ENCODE measurements around the gene FHIT. TPM values are rescaled to one million over a fixed set of nuclear protein-coding genes. Genes with fewer than 3 reads are reported as not detected.
"Not testable (repeated sequence)": the region's sequence is repeated elsewhere in the genome, so short reads cannot be mapped to it uniquely, and the experiment has no call there.

The FHIT gene
- total RNA-seq, 1 donor from 2014 or later: 20.2 TPM

- H3K4me3 Mint-ChIP-seq (ENCODE audit: unreplicated experiment): no peak overlapping the region
- peaks cover 2% of the 10 kb centered on the region for H3K27me3 Mint-ChIP-seq (ENCODE audit: unreplicated experiment)
- DNase-seq (ENCODE audit: low spot score): no peak
- peaks cover 10% of the 10 kb centered on the region for H3K4me1 Mint-ChIP-seq (ENCODE audit: unreplicated experiment)
- TF ChIP-seq, protein P1, sequence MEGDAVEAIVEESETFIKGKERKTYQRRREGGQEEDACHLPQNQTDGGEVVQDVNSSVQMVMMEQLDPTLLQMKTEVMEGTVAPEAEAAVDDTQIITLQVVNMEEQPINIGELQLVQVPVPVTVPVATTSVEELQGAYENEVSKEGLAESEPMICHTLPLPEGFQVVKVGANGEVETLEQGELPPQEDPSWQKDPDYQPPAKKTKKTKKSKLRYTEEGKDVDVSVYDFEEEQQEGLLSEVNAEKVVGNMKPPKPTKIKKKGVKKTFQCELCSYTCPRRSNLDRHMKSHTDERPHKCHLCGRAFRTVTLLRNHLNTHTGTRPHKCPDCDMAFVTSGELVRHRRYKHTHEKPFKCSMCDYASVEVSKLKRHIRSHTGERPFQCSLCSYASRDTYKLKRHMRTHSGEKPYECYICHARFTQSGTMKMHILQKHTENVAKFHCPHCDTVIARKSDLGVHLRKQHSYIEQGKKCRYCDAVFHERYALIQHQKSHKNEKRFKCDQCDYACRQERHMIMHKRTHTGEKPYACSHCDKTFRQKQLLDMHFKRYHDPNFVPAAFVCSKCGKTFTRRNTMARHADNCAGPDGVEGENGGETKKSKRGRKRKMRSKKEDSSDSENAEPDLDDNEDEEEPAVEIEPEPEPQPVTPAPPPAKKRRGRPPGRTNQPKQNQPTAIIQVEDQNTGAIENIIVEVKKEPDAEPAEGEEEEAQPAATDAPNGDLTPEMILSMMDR (IDR thresholded peaks at IDR 0.05; ENCODE audit: unreplicated experiment): no peak
- no peaks in the 10 kb centered on the region for H3K9me3 Mint-ChIP-seq (ENCODE audit: unreplicated experiment)
- no peaks in the 10 kb centered on the region for H3K36me3 Mint-ChIP-seq (ENCODE audit: low read depth, unreplicated experiment)
- H3K27ac Mint-ChIP-seq (ENCODE audit: unreplicated experiment): no peak overlapping the region
These were observed 1314.1 kb downstream of the FHIT start for GRCh38 chr3:59937201-59937600.

- no peak overlapping the region for H3K27ac Mint-ChIP-seq (ENCODE audit: unreplicated experiment)
These were observed 1314.8 kb downstream of the FHIT start for GRCh38 chr3:59936472-59936871.

DNA sequence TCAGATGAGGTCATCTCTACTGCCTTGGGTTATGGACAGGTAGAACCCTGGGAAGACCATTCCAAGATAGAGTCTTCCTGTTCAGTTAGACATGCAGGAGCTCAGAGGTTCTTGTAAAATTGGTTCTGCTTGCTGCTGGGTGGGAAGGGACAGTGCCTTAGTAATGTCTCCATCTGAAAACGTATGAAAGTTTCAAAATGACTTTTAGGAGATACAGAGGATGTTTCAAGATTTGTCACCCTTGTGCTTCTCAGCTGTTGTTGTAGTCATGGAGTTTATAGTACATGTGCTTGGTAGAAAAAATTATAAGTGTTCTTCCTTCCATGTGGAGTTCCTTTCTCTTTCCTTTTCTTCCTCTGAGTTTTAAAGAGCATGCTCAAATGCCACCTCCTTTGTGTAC is 1316.2 kb downstream of the FHIT start:
- H3K4me3 Mint-ChIP-seq (ENCODE audit: unreplicated experiment): no peak overlapping the region
- no peaks in the 10 kb centered on the region for H3K9me3 Mint-ChIP-seq (ENCODE audit: unreplicated experiment)
- no peaks in the 10 kb centered on the region for H3K36me3 Mint-ChIP-seq (ENCODE audit: low read depth, unreplicated experiment)
- TF ChIP-seq, protein P1 (IDR thresholded peaks at IDR 0.05; ENCODE audit: unreplicated experiment): no peak
- peaks cover 2% of the 10 kb centered on the region for H3K27me3 Mint-ChIP-seq (ENCODE audit: unreplicated experiment)
- no peak for DNase-seq (ENCODE audit: low spot score)
- H3K4me1 Mint-ChIP-seq (ENCODE audit: unreplicated experiment): peaks cover 11% of the 10 kb centered on the region
- no peak overlapping the region for H3K27ac Mint-ChIP-seq (ENCODE audit: unreplicated experiment)

More at GRCh38 chr3:59936472-59936871, 1314.8 kb downstream of the FHIT start:
- H3K9me3 Mint-ChIP-seq (ENCODE audit: unreplicated experiment): no peaks in the 10 kb centered on the region
- H3K36me3 Mint-ChIP-seq (ENCODE audit: low read depth, unreplicated experiment): no peaks in the 10 kb centered on the region
- no peak for DNase-seq (ENCODE audit: low spot score)
- TF ChIP-seq, protein P1 (IDR thresholded peaks at IDR 0.05; ENCODE audit: unreplicated experiment): no peak
- peaks cover 11% of the 10 kb centered on the region for H3K4me1 Mint-ChIP-seq (ENCODE audit: unreplicated experiment)
- no peak overlapping the region for H3K4me3 Mint-ChIP-seq (ENCODE audit: unreplicated experiment)
- H3K27me3 Mint-ChIP-seq (ENCODE audit: unreplicated experiment): peaks cover 2% of the 10 kb centered on the region

GRCh38 chr3:59934560-59934959 is 1316.7 kb downstream of the FHIT start:
- H3K27me3 Mint-ChIP-seq (ENCODE audit: unreplicated experiment); H3K27ac Mint-ChIP-seq (ENCODE audit: unreplicated experiment); H3K9me3 Mint-ChIP-seq (ENCODE audit: unreplicated experiment): not testable (repeated sequence)

DNA sequence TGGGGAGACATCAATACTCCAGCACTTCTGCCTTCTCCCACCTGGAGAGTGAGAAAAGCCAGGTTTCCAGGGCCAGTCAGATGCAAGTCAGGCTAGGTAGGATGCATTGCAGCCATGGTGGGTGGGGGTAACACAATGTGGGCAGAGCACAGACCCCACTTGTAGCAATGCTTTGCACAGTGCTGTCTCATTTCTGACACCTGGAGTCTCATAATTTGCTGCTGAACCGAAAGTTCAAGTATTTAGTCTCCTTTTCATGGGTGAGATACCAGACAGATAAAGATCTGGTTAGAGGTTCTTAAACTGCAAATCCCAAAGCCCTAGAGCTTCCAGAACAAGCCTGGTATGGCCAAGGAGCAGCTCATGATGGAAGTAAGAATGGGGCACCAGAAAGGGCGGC is 1321.1 kb downstream of the FHIT start:
- Mint-ChIP-seq H3K4me1 (ENCODE audit: unreplicated experiment) (peaks cover 11% of the 10 kb centered on the region), H3K9me3 (ENCODE audit: unreplicated experiment) (no peaks in the 10 kb centered on the region), H3K27ac (ENCODE audit: unreplicated experiment) (no peak overlapping the region), H3K27me3 (ENCODE audit: unreplicated experiment) (no peaks in the 10 kb centered on the region), H3K36me3 (ENCODE audit: low read depth, unreplicated experiment) (no peaks in the 10 kb centered on the region), H3K4me3 (ENCODE audit: unreplicated experiment) (no peak overlapping the region)
- TF ChIP-seq, protein P1 (IDR thresholded peaks at IDR 0.05; ENCODE audit: unreplicated experiment): no peak
- DNase-seq (ENCODE audit: low spot score): no peak

More at GRCh38 chr3:59934560-59934959, 1316.7 kb downstream of the FHIT start:
- not testable (repeated sequence) for H3K36me3 Mint-ChIP-seq (ENCODE audit: low read depth, unreplicated experiment); H3K4me3 Mint-ChIP-seq (ENCODE audit: unreplicated experiment); DNase-seq (ENCODE audit: low spot score)
- peaks cover 11% of the 10 kb centered on the region for H3K4me1 Mint-ChIP-seq (ENCODE audit: unreplicated experiment)
